ENCODE data around the gene APOL1.
"Not testable (repeated sequence)": the region's sequence is repeated elsewhere in the genome, so short reads cannot be mapped to it uniquely, and the experiment has no call there.

GRCh38 chr22:36262307-36262706 lies 9.4 kb downstream of the APOL1 start:
- TF ChIP-seq CTCF, POLR2AphosphoS5, POLR2A (IDR thresholded peaks at IDR 0.05): not testable (repeated sequence)

Data from upper lobe of left lung (tissue), 4 donors.